NCI-H2227 (cell line): ENCODE measurements around the gene SCUBE1.

ENCODE experiments used
- DNase-seq: peaks from one replicate; lab custom pipeline; 2025; ENCODE audit not compliant: unreplicated experiment; lab: John Stamatoyannopoulos, UW

The SCUBE1 gene

GRCh38 chr22:43202756-43203410, 140.3 kb downstream of the SCUBE1 start:
- DNase-seq: no peak

GRCh38 chr22:43202326-43202725, 140.8 kb downstream of the SCUBE1 start:
- DNase-seq: no peak

GRCh38 chr22:43201486-43202219, 141.5 kb downstream of the SCUBE1 start:
- no peak for DNase-seq

GRCh38 chr22:43200555-43200954, 142.6 kb downstream of the SCUBE1 start:
- no peak for DNase-seq

- no peak for DNase-seq
Measured at GRCh38 chr22:43200031-43200430, 143.1 kb downstream of the SCUBE1 start.

- DNase-seq: no peak
Measured at GRCh38 chr22:43199541-43199940, 143.6 kb downstream of the SCUBE1 start.

- no peak for DNase-seq
Measured at GRCh38 chr22:43198936-43199335, 144.2 kb downstream of the SCUBE1 start.

GRCh38 chr22:43198126-43198525, 145.0 kb downstream of the SCUBE1 start:
- DNase-seq: no peak

GRCh38 chr22:43197271-43197941, 145.8 kb downstream of the SCUBE1 start:
- no peak for DNase-seq

- no peak for DNase-seq
Measured at GRCh38 chr22:43191831-43192230, 151.3 kb downstream of the SCUBE1 start.

- DNase-seq: no peak
Measured at GRCh38 chr22:43188829-43189545, 154.2 kb downstream of the SCUBE1 start.

- peak; percentile 94 for DNase-seq
Measured at GRCh38 chr22:43187171-43188099, 155.7 kb downstream of the SCUBE1 start.

GRCh38 chr22:43186272-43187170, 156.7 kb downstream of the SCUBE1 start, which contains the start of gene TTLL12:
TTLL12 (minus strand) TSS chr22:43187134; CDS start chr22:43187069, 65 bp downstream.
- DNase-seq: peak; percentile 63

GRCh38 chr22:43185860-43186261, 157.3 kb downstream of the SCUBE1 start:
- DNase-seq: peak; percentile 34

- DNase-seq: no peak
Measured at GRCh38 chr22:43183496-43184277, 159.5 kb downstream of the SCUBE1 start.

GRCh38 chr22:43182726-43183125, 160.4 kb downstream of the SCUBE1 start:
- no peak for DNase-seq

GRCh38 chr22:43182118-43182517, 161.1 kb downstream of the SCUBE1 start:
- DNase-seq: no peak

GRCh38 chr22:43181321-43182076, 161.7 kb downstream of the SCUBE1 start:
- no peak for DNase-seq
